Stimulated activated CD8-positive, alpha-beta memory T cell treated with anti-CD3 and anti-CD28 coated beads, Interleukin-7, amount 100 ng/mL, for 1 hour (primary cell): ENCODE measurements around the gene FIP1L1.
"Not testable (repeated sequence)": the region's sequence is repeated elsewhere in the genome, so short reads cannot be mapped to it uniquely, and the experiment has no call there.

Experiments used
- DNase-seq, 2 donors: peaks; one replicate each; pipeline ENCODE4 v3.0.0-alpha.2; 2020; ENCODE audit warnings: low read depth in 2 of 2

The FIP1L1 gene

GRCh38 chr4:53376900-53377299 is 541 bp upstream of the FIP1L1 start:
- DNase-seq, result no peak

DNA sequence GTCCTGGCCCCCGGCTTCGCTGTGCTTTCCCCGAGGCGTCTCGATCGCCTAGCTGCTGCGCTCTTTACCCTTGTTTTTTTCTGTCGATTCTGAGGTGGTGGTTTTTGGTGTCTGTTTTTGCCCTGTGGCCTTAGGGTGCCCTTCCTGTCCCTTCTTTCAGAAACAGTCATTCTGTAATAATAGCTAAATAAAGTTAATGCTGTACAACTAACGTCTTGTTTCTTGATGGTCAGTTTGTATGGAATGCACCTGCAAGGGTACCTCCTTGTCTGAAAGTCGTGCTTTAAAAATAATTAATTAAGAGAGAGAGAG is 686 bp downstream of the FIP1L1 start:
- DNase-seq, result no peak

DNA sequence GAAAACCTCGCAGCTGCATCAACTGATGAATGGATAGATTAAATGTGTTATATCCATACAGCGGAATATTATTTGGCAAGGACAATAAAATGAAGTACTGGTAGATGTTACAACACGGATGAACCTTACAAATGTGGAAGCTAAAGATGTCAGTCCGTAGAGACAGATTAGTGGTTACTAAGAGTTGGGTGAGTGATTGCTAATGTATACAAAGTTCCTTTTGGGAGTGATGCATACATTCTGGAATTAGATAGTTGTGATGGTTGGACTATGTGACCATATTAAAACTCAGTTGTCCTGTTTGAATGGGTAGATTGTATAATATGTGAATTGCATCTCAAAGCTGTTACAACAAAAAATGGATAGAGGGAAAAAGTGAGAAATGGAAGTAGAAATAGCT is 2.8 kb downstream of the FIP1L1 start:
- no peak for DNase-seq

GRCh38 chr4:53409479-53409878 is 32.0 kb downstream of the FIP1L1 start:
- not testable (repeated sequence) for DNase-seq

DNA sequence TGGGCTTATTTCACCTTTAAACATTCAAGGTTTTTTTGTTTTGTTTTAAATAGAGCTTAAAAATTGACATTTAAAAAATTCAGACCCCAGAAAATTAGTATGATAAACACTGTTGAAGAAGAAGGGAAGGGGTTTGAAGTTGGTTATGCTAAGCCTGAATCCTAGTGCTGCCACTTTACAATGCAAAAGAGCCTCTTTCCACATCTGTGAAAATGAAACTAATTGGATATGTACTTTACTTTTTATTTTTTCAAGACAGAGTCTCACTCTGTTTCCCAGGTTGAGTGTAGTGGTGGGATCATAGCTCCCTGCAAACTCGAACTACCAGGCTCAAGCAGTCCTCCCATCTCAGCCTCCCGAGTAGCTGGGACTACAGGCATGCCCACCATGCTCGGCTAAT is 41.8 kb downstream of the FIP1L1 start:
- DNase-seq, result no peak

DNA sequence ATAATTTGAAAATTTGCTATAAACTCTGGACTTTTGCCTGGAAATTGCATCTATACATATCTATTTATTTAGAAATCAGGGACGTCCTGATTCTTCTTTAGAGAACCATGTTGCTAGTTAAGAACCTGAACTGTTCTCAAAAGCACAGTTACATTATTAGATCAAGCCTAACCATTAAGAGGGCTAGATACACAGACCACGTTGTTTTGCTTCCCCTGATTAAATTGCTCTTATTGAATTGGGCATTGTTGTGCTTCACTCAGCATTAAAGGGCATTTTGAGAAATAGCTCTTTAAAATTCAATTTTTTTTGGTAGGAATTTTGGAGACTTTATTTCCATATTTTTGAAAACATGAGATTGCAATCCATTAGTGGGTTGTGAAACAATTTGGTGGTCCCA is 44.4 kb downstream of the FIP1L1 start:
- no peak for DNase-seq

DNA sequence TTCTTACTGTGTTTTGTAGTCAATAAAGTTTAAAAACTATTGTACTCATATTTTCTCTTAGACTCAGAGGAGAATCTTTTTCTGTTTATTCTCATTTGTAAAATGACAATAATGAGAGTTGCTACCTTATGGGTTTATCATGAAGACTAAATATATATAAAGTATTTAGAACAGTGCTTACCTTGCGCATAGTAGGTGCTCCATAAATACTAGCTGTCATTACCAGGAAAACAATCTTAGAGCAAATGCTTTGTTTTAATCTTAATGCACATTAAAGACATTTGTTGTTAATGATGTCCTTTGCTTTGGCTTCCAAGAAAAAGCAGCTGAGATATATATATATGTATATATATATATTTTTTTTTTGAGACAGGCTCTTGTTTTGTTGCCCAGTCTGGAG is 44.9 kb downstream of the FIP1L1 start:
- no peak for DNase-seq

DNA sequence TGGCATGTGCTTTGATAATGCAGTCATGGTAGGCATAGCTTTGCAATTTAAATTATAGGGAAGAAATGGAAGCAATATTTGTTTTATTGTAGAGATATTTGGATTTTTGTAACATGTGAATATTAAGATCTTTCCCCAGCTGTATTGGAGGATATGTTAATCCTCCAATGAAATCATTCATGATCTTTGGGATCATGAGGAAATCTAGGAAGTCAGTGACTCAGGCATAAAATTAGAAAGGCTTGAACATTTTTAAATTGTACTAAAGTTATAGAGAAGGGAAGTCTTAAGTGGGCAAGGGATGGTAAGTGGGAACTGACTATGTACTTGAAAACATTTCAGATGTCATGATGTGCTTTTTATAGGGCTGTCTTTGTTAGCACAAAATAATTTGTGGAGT is 46.8 kb downstream of the FIP1L1 start:
- no peak for DNase-seq

GRCh38 chr4:53427366-53427765 is 49.9 kb downstream of the FIP1L1 start:
- DNase-seq, result no peak

GRCh38 chr4:53431052-53431451 is 53.6 kb downstream of the FIP1L1 start:
- no peak for DNase-seq

GRCh38 chr4:53432528-53433424 is 55.3 kb downstream of the FIP1L1 start:
- no peak for DNase-seq

GRCh38 chr4:53436251-53436650 is 58.8 kb downstream of the FIP1L1 start:
- no peak for DNase-seq

GRCh38 chr4:53441564-53441963 is 64.1 kb downstream of the FIP1L1 start:
- DNase-seq, result no peak

DNA sequence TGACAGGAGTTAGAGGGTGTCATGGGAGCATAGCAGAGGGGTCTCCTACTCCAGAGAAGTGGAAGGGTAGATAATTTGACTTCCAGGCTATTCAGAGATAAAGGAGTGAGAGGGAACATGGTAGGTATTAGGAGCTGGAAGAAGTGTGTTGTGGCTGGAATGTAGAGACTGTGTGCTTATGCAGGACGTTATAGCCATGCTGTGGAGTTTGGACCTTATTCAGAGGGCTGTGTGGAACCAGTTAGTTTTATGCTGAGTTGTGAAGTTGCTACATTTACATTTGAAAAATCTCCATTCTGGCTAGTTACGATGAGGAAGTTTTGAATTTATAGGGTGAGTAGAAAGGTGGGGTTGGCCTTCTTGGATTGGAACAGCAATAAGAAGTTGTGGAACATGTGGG is 67.5 kb downstream of the FIP1L1 start:
- no peak for DNase-seq

- DNase-seq, result no peak
Observed at GRCh38 chr4:53450773-53451172, 73.3 kb downstream of the FIP1L1 start.

- DNase-seq, result no peak
Observed at GRCh38 chr4:53453385-53453784, 75.9 kb downstream of the FIP1L1 start.

- no peak for DNase-seq
Observed at GRCh38 chr4:53455766-53456165, 78.3 kb downstream of the FIP1L1 start.

GRCh38 chr4:53456178-53456577 is 78.7 kb downstream of the FIP1L1 start:
- no peak for DNase-seq

- DNase-seq, result no peak
Observed at GRCh38 chr4:53459548-53459947, 82.1 kb downstream of the FIP1L1 start.

- no peak for DNase-seq
Observed at GRCh38 chr4:53461244-53461643, 83.8 kb downstream of the FIP1L1 start.

- no peak for DNase-seq
Observed at GRCh38 chr4:53463340-53463739, 85.9 kb downstream of the FIP1L1 start.

DNA sequence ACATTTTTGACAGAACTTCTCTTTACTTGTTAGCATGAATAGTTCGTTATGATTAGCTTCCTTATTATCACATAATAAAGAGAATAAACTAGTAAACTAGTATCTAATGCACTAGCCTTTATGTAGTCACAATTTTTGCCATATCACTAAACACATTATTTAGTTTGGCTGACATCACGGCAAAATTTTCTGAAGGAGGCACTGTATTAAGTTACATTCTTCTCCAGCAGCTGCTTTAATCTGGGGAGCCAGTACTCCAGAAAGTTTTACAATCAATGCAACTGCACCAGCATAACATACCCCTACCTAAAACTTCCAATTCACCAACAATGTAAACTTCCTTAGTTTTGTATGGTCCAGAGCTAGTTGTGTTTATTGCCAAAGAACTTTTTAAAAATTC is 87.8 kb downstream of the FIP1L1 start:
- no peak for DNase-seq

GRCh38 chr4:53465891-53466290 is 88.5 kb downstream of the FIP1L1 start:
- no peak for DNase-seq

DNA sequence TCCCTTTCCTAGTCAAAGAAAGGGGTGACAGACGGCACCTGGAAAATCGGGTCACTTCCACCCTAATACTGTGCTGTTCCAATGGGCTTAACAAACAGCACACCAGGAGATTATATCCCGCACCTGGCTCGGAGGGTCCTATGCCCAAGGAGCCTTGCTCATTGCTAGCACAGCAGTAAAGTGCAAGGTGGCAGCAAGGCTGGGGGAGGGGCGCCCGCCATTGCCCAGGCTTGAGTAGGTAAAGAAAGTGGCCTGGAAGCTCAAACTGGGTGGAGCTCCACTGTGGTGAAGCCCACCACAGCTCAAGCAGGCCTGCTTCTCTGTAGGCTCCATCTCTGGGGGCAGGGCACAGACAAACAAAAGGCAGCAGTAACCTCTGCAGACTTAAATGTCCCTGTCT is 89.1 kb downstream of the FIP1L1 start:
- not testable (repeated sequence) for DNase-seq
